ENCODE measurements around the gene PFDN1.

Gene PFDN1

GRCh38 chr5:140293849-140294100 lies 9.1 kb downstream of the PFDN1 start:
- FAIRE-seq: no peak

- no peak for FAIRE-seq
Observed at GRCh38 chr5:140293091-140293848, 9.6 kb downstream of the PFDN1 start.

- no peak for FAIRE-seq
Observed at GRCh38 chr5:140292212-140293036, 10.5 kb downstream of the PFDN1 start.

GRCh38 chr5:140287801-140288521 lies 14.9 kb downstream of the PFDN1 start:
- FAIRE-seq: no peak

GRCh38 chr5:140286424-140286823 lies 16.5 kb downstream of the PFDN1 start:
- FAIRE-seq: no peak

GRCh38 chr5:140284013-140284412 lies 18.9 kb downstream of the PFDN1 start:
- no peak for FAIRE-seq

GRCh38 chr5:140282266-140282665 lies 20.6 kb downstream of the PFDN1 start:
- no peak for FAIRE-seq

GRCh38 chr5:140275837-140276236 lies 27.1 kb downstream of the PFDN1 start:
- no peak for FAIRE-seq

GRCh38 chr5:140273401-140273877 lies 29.5 kb downstream of the PFDN1 start:
- no peak for FAIRE-seq

- no peak for FAIRE-seq
Observed at GRCh38 chr5:140270008-140270407, 32.9 kb downstream of the PFDN1 start.

GRCh38 chr5:140267559-140268018 lies 35.3 kb downstream of the PFDN1 start:
- FAIRE-seq: no peak

GRCh38 chr5:140267201-140267540 lies 35.7 kb downstream of the PFDN1 start:
- no peak for FAIRE-seq

GRCh38 chr5:140266471-140267200 lies 36.3 kb downstream of the PFDN1 start:
- no peak for FAIRE-seq

- no peak for FAIRE-seq
Observed at GRCh38 chr5:140265845-140266244, 37.1 kb downstream of the PFDN1 start.

- FAIRE-seq: no peak
Observed at GRCh38 chr5:140262839-140263238, 40.1 kb downstream of the PFDN1 start.

GRCh38 chr5:140262221-140262620 lies 40.7 kb downstream of the PFDN1 start:
- FAIRE-seq: no peak

GRCh38 chr5:140261403-140262171 lies 41.3 kb downstream of the PFDN1 start:
- no peak for FAIRE-seq

- no peak for FAIRE-seq
Observed at GRCh38 chr5:140260089-140260656, 42.7 kb downstream of the PFDN1 start.

GRCh38 chr5:140259500-140259899 lies 43.4 kb downstream of the PFDN1 start:
- FAIRE-seq: no peak

- no peak for FAIRE-seq
Observed at GRCh38 chr5:140258873-140259272, 44.0 kb downstream of the PFDN1 start.

GRCh38 chr5:140258016-140258415 lies 44.9 kb downstream of the PFDN1 start:
- FAIRE-seq: no peak

GRCh38 chr5:140256726-140257125 lies 46.2 kb downstream of the PFDN1 start:
- no peak for FAIRE-seq
